Activated naive CD4-positive, alpha-beta T cell (primary cell): ENCODE data around the gene PKDREJ.
"Not testable (repeated sequence)": the region's sequence is repeated elsewhere in the genome, so short reads cannot be mapped to it uniquely, and the experiment has no call there.

Experiments used
- DNase-seq, 4 experiments: peaks; one replicate each; lab custom pipeline; 2025; lab: John Stamatoyannopoulos, UW

The PKDREJ gene

GRCh38 chr22:46288846-46289243 is 25.7 kb upstream of the PKDREJ start:
- DNase-seq: no peak

DNA sequence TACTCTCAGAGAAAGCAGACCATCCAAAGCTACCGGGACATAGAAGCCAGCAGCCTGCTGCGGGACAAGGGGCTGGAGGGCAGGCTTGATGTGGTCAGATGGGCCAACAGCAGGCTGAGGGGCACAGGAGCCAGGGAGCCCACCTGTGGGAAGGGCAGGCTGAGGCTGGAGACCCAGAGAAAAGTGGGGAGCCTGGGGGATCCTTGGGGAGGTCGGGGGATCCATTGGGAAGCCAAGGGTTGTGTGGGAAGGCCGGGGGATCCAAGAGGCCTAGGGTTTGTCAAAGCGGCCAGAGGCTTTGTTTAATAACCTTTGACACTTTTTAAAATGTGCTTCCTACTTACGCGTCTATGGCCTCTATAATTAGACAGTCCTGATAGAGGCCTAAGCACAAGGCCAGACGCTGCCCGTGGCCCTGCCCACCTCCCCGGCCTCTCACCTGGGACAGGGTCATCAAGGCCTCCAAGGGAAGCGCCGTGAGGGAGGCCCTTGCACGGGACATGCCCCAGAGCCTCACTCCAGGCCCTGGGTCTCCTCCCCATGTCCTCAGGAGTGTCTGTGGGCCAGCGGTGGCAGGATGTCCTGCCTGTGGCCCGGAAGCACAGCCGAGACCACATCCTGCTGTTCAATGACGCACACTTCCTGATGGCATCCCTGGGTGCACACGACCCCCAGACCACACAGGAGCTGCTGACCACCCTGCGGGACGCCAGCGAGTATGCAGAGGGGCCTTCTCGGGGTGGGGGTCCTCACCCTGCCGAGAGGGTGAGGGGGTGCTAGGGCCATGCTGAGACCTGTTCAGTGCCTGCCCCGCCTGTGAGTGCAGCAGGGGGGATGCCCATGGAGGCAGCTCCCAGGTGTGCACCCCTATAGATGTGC is 25.0 kb upstream of the PKDREJ start:
- DNase-seq: no peak

GRCh38 chr22:46286941-46287872 is 24.1 kb upstream of the PKDREJ start:
- DNase-seq: no peak

DNA sequence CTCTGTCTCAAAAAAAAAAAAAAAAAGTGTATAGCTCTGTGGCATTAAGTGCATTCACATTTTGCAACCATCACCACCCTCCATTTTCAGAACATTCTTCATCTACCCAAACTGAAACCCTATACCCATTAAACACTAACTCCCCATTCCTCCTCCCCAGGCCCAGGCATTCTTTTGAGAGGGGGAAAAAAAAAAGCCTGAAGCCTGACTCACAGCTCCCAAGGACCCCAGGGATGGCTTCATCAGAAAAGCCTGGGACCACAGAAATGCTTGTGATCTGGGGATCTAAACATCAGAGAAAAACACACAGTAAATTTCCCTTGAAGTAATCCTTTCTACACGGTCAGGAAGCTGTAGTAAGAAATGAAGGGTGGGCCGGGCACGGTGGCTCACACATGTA is 22.9 kb upstream of the PKDREJ start:
- no peak for DNase-seq

GRCh38 chr22:46281866-46282678 is 18.9 kb upstream of the PKDREJ start:
- no peak for DNase-seq

GRCh38 chr22:46280999-46281623 is 18.0 kb upstream of the PKDREJ start:
- no peak for DNase-seq

DNA sequence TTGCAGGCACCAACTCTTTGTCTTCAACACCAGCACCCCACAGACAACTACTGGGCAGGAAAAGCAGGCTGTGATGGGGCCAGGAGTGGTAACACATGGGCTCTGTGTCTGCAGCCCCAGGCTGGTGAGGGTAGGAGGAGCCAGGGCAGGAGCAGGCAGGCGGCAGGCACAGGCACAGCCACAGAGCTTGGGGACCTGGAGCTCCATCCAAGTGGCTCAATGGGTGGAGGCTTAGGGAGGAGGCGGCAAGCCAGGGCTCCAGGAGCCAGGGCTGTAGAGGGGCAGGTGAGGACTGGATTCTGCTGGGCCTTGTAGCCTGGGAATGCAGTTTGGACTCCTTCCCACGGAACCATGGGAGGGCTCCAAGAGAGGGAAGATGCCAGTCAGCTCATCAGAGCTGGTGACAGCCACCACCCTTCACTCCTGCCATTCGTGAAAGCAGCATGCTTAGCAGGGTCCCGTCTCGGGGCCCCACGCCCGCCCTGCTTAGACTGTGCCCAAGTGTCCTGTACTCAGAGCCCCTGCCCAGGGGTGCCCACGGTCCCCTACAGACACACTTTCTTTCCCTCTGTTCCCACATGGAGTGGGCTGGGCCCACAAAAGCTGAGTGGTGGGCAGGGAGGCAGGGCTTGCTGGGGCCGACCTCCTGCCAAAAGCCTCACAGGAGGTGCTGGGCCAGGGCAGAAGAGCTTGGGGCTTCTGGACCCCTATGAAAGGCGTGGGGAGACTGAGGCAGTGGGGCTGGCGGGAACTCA is 17.1 kb upstream of the PKDREJ start:
- DNase-seq: no peak

- no peak for DNase-seq
Measured at GRCh38 chr22:46278656-46279645, 15.8 kb upstream of the PKDREJ start.

- DNase-seq: no peak
Measured at GRCh38 chr22:46276563-46276962, 13.4 kb upstream of the PKDREJ start.

- no peak for DNase-seq
Measured at GRCh38 chr22:46275455-46276122, 12.4 kb upstream of the PKDREJ start.

GRCh38 chr22:46274381-46274780 is 11.2 kb upstream of the PKDREJ start:
- no peak for DNase-seq

DNA sequence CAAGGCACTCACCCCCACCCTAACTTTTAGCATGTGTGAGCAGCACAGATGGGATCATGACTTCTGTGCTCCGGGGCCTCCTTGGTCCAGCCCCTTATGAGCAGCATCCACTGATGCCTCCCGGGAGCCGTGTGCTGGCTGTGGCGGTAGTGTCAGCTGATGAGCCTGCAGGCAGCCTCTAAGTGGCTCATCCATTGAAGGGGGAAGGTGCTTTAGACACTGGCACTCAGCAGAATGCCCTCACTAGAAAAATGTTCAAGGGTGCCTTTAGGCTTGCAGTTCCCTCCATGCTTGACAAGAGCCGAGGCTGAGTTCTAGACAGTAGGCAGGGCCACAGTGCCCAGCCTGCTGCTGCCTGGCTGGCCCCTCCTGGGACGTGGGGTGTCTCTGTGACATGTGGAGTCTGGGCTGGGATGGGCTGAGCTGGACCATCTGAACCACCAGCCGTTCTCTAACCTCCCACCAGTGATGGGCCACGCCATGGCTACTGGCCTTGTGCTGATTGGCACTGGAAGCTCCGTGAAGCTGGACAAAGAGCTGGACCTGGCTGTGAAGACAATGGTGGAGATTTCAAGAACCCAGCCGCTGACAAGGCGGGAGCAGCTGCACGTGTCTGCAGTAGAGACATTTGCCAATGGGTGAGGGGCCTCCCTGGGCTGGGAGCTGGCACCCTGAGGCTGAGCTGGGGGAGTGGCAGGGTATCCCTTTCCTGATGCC is 10.4 kb upstream of the PKDREJ start:
- no peak for DNase-seq

DNA sequence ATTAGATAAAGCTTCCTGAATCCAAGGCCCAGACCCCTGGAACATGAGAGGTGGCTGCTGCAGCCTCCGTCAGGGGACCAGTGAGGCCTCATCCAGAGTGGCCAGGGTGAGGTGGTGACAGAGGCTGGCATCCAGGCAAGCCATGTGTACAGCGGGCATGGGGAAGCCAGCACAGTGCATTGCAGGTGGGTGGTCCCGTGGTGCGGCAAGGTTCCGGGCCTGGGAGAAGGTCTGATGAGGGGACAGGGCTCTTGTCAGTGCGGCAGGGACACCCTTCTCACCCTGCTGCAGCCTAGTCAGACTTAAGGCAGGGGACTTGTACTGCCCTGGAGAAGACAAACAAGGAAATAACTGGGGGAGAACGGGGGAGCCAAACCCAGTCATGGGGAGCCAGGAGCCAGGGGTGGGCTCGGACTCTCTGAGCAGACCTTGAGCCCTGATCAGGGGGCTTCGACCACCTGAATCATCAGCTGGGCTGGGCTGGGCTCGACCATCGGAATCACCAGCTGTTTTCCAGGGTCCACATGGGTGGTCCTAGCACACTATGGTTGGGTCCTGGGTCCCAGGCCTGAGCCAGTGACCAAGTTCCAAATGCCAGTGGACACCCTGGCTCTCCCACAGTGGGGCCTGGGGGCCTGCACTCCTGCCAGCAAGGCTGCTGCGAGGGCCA is 9.8 kb upstream of the PKDREJ start:
- no peak for DNase-seq

- DNase-seq: no peak
Measured at GRCh38 chr22:46272196-46272595, 9.1 kb upstream of the PKDREJ start.

GRCh38 chr22:46269564-46269963 is 6.4 kb upstream of the PKDREJ start:
- no peak for DNase-seq

DNA sequence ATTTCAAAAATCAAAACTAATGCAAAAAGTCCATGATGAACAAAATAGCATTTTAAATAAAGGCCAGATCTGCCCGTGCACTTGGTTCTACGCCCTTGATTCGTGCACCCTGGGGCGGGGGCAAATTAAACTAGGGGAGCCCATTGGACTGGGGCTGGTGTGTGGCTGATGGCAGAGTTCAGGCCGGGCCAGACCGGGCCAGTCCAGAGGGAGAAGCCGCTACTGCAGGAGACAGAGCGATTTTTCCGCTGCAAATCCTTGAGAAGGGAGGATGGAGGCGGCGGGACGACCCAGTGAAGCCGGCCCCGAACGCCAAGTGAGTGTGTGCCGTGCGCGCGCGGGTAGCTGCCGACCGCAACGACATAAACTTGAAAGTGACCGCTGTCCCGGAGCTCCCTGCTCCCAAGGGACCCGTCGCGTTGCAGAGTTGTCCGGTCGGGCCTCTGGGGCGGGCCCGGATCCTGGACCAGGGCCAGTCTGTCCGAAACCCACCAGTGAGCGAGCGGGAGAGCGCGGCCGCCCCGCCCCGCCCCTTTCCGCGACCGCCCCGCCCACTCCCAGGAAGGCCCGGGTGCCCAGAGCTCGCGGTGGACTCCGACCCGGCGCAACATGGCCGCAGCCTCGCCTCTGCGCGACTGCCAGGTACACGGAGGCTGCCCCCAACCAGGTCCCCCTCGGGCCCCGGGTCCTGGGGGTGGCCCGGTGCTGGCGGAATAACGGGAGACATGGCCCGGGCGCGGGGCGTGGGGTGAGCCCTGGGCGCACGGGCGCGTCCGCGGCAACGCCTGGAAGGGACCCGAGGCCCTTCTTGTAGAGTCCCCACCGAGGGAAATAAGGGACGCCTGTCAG is 4.5 kb upstream of the PKDREJ start, which contains the start of gene TTC38:
Gene TTC38, plus strand, starts transcription at position 578 of the 849 bp plus-strand sequence. Its CDS starts 32 bp downstream, at position 610.
- DNase-seq: peak in 1 of 4 experiments; percentile 34

GRCh38 chr22:46265627-46266026 is 2.5 kb upstream of the PKDREJ start:
- DNase-seq: not testable (repeated sequence)
